SIG-M5 treated with dmso at 0.1 percent for 504 hours (cell line): ENCODE measurements around the gene ASPA.
"Not testable (repeated sequence)": the region's sequence is repeated elsewhere in the genome, so short reads cannot be mapped to it uniquely, and the experiment has no call there.

Experiments used
- DNase-seq: peaks from one replicate; lab custom pipeline; 2025; ENCODE audit not compliant: unreplicated experiment; lab: John Stamatoyannopoulos, UW

The ASPA gene

DNA sequence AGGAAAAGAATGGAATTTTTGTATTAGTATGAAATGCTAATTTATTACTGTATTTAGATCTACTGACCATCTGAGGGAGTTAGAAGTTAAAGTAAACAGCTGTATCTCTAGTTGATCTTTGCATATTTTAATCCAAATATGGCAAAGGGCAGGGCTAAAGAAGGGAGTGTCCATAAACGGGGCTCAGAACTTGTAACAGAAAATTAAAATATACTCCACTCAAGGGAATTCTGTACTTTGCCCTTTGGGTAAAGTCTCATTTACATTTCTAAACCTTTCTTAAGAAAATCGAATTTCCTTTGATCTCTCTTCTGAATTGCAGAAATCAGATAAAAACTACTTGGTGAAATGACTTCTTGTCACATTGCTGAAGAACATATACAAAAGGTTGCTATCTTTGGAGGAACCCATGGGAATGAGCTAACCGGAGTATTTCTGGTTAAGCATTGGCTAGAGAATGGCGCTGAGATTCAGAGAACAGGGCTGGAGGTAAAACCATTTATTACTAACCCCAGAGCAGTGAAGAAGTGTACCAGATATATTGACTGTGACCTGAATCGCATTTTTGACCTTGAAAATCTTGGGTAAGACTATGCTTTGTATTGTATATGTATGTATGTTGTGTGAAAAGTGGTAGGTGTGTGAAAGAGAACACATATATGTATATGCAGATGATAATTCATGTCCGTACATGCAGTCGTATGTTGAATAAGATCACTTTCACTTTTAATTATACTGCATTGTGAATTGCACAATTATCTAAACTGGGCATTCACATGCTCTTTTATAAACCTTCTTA, at the start of gene ASPA:
TSS of gene ASPA (plus strand) at position 186 of the 799 bp plus-strand sequence. CDS start at position 349, 163 bp downstream.
- no peak for DNase-seq

DNA sequence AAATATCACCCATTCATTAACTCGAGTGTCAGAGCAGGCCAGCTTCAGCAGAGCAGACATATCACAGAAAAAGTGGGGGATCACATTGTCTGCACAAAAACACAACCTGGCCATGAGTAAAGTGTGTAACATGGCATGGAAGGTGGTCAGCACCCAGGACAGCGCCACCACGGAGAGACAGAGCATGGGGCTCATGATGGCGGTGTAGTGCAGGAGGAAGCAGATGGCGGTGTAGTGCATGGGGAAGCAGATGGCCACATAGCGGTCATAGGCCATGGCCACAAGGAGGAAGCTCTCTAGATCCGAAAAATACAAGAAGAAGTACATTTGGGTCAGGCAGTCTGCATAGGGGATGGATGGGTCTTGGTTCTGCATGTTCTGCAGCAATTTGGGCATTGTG, 42.6 kb upstream of the ASPA start:
- DNase-seq, result peak; percentile 44

DNA sequence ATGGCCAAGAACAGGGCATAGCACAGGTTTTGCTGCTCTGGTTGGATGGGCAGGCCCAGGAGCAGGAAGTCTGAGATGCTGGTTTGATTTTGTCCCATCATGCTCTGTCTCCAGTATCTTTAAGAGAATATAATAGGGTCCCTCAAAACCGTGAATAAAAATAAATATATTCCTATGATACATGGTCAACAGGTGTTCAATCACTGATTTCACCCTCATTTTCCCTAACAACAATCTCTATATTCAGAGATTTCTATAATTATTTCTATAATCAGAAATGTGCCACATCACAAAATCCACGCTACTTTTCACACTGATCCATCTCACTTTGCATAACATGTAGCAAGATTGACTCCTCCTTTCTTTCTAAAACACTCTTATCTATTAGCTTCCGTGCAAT, 42.1 kb upstream of the ASPA start, which contains the start of gene OR1E2:
TSS of gene OR1E2 (minus strand) at position 101 of the 400 bp plus-strand sequence. CDS start at position 101, 0 bp downstream.
- DNase-seq, result no peak

DNA sequence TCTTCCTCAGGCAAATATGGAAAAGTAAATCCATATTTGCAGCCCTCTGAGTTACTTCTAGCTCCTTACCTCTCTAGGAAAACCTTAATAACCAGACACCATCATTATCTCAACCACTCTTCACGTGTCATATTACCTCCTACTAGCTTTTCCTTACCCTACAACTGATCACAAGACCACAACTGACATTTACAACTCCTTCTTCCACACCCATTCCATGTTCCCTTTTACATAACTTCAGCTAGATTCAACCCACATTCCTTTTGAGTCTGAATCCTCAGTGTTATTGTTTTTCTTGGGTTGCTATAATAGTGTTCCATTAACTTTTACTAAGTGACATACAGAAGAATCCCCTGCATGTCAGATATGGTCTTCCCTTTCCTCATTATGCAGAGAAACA, 37.4 kb upstream of the ASPA start:
- DNase-seq, result no peak

DNA sequence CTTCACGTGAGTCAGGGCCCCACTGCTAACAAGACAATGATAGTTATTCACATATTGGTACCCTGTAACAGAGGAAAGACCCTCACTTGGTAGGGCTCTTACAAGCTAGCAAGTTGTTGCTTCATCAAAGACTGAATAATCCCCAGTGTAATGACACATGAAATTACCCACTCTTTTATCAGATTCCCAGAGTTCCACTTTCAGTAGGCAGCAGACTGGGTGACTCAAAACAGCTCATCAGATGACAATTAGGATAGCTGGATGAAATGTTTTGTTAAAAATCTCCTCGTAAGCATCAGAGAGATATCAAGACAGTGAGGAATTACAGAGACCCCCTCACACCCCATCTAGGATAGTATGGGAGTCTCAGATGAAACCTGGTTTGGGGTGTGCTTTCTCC, 35.3 kb upstream of the ASPA start:
- DNase-seq, result no peak

DNA sequence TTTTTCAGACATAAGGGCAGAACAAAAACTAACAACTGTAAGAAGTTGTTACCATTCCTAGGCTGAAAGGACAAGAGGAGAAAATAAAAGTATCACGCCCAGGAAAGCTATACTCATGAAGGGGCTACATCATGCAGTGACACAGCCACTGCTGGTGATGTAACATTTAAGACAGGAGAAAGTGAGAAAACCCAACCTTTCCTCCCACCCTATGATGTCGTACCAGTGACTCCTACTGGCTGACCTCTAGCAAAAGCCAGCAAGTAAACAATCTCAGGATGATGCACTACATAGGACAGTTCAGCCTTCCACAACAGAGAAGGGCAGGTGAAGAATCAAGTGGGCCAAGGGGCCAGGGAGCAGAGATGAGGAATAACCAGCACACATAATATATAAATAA, 28.2 kb upstream of the ASPA start:
- DNase-seq, result no peak

DNA sequence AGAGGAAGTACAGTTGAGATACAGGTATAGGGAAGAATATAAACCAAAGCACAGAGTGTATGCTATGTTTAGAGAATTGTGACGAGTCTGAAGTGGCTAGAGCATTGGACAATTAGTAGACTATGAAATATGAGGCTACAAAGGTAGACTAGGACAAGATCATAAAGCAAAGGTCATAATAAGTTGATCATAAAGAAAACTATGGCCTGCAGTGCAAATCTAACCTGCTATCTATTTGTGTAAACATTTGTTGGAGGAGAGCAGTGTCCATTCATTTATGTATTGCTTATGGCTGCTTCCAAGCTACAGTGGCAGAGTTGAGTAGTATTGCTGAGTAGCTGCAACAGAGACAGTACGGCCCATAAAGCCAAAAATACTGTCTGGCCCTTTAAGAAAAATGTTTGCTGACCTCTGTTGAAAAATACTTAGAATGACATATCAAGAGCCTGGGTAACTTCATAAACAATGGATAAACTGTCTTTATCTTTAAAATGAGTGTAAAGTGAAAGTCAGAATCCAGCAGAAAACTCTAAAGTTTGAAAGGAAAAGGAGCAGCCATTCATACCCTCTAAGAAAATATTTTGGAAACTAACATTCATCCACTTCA, 27.6 kb upstream of the ASPA start:
- DNase-seq, result no peak

DNA sequence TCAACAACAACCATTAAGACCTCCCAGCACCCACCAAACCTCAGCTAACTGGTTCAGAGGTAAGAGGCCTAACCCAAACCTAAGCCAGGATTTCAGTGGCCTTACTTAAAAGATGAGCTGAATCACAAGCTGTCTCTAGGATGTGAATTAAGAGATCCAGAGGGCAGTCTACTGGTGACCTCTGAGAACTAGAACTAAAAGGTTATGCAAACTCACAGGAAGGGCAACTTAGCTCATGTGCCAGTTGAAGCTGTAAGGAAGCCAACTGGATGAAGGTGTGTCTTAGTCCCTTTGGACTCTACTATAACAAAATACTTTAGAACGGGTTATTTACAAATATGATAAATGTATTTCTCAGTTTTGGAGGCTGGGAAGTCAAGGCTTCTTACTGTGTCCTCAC, 9.4 kb upstream of the ASPA start:
- not testable (repeated sequence) for DNase-seq

DNA sequence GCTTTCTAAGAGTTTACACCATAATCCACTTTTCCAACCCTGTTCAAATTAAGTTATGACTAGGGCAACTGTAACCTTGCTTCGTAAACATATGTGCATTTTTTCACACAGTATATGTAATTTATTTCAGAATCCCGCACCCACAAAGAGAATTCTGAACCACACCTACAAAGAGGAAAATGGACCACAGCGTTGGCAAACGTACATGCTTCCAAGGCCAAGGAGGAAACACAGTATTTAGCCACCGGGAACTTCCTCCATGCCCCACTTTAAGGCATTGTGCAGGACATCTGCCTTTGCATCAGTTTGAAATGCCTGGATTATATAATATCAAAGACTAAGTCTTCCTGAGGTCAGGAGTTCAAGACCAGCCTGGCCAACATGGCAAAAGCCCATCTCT, 6.3 kb upstream of the ASPA start:
- no peak for DNase-seq

DNA sequence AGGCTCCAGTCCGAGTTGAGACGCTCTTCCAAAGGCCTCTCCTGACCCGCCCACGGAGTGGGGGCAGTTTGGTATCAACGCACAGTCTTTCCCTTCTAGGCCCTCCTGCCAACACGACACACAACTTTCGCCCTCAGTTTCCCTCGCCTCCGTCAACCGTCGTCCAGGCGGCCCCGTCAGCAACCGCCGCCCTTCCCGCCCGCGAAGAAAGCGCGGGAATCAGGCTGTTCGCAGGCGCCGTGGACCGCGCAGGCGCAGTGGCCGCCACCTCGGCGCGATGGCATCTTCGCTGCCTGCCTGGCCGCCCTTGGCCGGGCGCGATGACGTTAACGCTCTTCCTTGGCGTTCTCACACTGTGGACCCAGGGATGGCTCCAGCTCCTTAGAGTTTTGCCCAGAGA, 4.2 kb upstream of the ASPA start, which contains the start of gene SPATA22:
TSS of gene SPATA22 (minus strand) at position 221 of the 400 bp plus-strand sequence. CDS start 2,494 bp downstream, outside the sequence.
- DNase-seq, result no peak

DNA sequence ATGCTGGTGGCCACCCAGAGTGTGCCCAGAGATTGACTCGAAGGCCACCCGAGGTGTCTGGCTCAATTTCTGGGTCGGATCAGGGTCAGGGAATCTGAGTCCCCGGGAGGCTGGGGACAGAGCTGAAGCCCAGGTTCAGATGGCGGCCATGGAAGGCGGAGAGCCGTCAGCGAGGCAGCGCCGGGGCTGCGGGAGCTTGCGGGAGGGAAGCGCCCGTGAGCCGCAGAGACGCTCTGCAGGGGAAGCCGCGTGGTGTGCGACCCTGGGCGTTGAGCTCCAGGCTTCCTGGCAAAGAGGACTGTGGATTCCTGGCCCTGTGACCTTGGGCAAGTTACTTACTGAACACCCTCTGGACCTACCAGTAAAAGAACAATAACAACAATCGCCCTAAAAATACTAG, 3.7 kb upstream of the ASPA start:
- DNase-seq, result no peak

DNA sequence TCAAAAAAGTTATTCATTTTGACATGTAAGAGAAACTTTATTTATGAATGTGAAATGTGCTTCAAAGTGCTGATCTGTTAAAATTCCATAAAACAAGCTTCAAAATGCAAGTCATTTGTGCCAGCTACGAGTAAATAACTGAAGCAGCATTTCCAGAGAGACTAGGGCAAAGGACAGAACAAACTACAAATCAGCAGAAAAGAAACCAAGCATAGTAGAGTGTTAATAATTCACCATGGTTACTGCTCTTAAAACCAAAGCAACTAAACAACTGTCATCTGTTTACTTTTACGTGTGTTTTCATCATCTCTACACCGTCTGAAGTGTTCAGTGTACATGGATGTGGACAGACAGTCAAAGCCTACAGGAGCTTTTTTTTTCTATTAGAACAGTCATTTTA, 1.6 kb upstream of the ASPA start:
- DNase-seq, result no peak

DNA sequence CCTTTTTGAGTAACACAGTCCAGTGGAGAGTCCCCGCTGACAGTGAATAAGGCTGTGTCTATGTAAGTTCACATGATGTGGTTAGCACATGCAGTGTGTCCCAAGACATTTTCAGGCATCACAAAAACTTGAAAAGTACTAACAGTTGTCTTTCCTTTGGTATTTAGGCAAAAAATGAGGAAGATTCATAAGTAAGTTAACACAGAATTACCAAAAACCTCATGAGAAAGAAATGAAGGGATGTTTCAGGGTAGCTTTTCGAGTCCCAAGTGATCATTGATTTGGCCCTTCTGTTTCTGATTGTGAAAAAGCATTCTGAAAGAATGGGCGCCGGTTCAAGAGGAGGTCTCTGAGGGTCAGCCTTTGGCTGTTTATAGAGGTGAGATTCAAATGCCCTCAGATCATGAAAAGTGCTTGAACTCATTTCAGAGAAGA, 529 bp upstream of the ASPA start:
- DNase-seq, result no peak

DNA sequence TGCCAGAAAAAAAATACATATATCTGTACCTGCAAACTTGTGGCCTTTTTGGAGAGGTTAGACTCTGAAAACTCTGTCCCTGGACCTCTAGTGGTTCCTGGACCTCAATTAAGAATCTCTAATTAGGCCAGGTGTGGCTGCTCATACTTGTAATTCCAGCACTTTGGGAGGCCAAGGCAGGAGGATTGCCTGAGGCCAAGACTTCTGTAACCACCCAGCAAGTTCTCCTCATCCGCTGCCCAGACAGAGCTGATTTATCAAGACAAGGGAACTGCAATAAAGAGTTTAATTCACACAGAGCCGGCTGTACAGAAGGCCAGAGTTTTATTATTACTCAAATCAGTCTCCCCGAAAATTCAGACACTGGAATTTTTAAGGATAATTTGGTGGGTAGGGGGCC, 4.2 kb downstream of the ASPA start:
- no peak for DNase-seq

DNA sequence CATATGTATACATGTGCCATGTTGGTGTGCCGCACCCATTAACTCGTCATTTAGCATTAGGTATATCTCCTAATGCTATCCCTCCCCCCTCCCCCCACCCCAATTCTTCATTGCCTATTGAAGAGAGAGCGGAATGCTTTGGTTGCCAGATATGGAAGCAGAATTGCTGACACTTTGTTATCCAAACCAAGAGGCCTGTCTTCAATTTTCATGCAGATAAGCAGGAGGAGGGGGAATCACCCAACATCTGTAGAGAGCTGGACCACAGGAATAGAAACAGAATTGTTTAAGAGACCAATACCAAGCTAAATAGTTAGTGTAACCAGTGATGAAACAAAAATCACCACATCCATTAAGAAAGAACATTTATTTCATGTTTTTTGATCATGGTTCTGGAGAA, 7.1 kb downstream of the ASPA start:
- DNase-seq, result no peak

DNA sequence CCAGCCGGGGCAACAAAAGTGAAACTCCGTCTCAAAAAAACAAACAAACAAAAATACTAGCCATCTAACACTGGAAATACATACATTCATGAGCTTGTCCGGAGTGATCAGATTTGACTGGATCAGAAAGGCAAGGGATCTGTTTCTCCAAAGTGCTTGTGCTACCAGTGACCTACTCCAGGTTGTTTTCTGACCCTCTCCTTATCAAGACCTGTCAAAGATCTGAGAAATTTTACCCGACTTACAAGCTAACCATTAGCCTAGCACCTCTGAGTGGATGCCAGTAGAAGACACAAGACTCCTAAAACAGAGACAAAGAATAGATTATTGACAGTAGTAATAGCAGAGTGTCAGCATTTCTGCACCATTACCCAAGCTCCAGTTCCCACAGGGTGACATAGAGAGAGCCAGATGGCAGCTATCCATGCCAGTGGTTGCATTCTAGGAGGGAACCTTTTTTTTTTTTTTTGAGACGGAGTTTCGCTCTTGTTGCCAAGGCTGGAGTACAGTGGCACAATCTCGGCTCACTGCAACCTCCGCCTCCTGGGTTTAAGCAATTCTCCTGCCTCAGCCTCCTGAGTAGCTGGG, 9.8 kb downstream of the ASPA start:
- DNase-seq, result no peak

DNA sequence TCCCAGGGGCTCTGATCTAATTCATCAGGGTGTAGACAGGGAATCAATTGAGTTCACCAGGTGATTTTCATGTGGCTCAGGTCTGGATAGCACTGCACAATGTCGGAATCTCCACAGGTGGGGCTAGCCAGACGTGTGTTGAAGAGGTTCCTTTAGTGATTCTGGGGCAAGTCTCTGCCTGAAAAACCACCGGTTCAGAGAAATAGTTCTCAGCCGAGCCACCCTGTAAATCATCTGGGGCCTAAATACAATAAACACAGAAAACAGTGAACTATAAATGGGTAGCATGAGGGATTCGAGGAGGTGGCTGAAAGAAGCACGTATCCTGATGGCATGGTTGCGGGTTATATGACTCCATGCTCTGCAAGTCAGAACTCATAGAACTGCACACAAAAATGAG, 21.3 kb downstream of the ASPA start:
- no peak for DNase-seq

DNA sequence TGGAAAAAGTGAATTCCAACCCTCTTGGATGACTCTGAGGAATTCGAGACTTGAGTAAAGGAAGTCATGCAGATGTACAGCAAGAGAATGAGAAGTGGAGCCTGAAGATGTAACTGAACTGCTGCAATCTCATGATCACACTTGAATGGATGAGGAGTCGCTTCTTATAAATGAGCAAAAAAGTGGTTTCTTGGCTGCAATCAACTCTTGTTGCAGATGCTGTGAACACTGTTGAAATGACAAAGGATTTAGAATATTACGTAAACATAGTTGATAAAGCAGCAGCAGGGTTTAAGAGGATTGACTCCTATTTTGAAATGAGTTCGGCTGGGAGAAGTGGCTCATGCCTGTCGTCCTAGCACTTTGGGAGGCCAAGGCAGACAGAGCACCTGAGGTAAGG, 25.5 kb downstream of the ASPA start:
- DNase-seq, result no peak

DNA sequence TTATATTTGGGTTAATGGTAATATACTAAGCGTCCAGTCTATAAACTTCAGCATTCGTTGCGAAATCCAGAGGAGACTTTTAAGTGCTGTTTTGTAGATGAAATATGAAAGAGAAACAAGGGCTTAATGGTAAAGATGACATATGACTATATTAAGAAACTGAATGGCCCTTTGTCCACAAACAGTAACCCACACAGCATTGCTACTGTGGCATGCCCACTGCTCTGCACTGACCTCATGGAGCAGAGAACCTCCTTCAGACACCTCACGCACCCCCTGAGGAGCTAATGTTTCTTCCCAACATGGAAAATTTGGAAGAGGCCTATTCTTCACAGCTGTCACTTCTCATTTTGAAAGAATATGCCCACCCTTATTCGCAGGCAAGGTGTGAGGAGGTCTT, 26.7 kb downstream of the ASPA start:
- DNase-seq, result no peak

DNA sequence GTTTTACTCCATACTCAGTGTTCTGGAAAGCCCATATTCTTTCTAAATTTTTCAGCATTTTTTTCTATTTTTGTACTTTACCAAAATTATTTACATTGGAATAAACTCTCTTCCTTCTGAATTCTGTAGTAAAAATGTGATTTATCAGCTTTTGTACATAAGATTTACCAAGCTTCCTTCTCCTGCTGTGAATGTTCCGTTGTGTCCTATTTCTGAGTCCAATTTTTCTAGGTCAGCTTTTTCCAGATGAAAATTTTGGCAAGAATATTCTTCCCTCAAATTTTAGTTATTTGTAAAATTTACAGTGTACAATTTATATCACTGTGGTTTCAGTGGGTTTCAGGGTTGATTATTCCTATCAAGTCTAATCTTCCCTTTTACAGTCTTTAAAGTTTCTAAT, 27.5 kb downstream of the ASPA start:
- DNase-seq, result no peak

DNA sequence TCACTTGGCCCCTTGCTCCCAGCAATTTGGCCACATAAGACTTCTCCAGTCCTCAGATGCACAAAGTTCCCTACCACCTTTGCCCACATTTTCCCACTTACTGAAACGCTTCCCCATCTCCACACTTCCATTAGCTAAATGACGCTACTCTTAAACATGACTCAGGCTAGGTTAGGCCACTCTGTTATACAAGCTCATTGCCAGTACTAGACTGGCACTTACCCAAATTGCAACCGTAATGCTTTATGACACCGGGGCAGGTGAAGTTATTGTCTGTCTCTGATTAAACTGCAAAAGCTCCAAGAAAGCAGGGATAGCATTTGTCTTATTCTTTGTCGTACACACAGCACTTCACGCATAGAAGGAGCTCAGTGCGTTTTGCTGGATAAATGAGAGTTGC, 29.2 kb downstream of the ASPA start:
- DNase-seq, result no peak

DNA sequence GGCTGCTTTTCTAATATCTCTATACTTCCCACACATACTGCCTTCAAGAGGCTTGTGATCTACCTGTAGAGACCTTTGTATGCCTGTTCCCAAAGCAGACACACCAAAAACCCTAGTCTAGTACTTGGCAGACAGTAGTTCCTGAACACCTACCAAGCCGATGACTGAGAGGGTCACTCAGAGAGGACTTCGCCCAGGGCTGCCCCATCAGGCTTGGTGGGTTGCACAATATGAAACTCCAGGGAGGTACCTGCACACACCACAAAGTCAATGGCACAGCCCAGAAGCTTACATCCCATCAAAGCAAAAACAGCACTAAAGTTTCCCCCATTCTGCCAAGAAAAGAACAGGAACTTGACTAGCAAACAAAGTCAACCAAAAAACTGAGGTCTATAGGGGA, 30.3 kb downstream of the ASPA start:
- DNase-seq, result no peak
